Measurements from ENCODE around the gene REP15.
"Not testable (repeated sequence)": the region's sequence is repeated elsewhere in the genome, so short reads cannot be mapped to it uniquely, and the experiment has no call there.

REP15 gene

DNA sequence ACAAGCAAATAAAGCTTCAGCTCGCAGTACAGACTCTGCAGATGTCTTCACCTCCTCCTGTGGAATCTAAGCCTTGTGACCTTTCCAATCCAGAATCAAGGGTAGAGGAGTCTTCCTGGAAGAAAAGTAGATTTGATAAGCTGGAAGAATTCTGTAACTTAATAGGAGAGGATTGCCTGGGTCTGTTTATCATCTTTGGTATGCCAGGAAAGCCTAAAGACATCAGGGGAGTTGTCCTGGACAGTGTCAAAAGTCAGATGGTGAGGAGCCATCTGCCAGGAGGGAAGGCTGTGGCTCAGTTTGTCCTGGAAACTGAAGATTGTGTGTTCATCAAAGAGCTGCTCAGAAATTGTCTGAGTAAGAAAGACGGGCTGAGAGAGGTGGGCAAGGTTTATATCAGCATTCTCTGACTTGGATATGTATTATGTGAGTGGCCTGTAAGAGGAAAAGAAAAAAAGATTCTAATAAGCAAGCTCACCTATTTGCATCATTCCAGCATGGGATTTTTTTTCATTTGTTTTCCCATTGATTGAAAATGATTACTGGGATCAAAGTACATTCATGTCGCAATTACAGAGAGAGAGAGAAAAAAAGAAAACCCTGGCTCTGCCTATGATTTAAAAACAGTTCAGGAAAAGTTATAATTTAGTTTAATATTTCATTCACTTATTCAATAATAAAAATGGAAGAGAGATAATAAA, 767 bp downstream of the REP15 start:
- DNase-seq (ENCODE audit: low read depth in 2 of 2, low spot score in 1 of 2): no peak

DNA sequence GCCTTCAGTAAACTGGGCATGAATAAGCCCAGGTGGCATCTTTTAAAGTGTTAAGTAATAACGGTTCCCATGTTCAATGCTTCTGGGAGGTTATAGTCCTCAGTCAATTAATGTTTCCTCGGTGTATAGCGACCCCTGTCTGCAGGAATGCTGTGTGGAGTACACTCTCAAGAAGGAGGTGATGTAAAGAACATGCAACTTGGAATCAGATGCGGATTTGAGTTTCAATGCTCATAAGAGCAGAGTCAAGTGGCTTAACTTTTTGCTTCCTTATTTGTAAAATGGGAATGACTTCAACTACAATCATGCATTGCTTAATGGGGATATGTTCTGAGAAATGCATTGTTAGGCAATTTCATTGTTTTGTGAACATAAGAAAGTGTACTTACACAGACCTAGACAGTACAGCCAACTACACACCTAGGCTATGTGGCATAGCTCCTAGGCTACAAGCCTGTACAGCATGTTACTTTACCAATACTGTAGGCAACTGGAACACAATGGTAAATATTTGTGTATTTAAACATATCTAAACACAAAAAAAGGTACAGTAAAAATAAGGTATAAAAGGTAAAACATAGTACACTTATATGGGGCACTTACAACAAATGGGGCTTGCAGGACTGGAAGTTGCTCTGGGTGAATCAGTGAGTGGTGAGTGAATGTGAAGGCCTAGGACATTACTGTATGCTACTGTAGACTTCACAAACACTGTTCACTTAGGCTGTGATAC, 7.6 kb downstream of the REP15 start:
- DNase-seq (ENCODE audit: low read depth in 2 of 2, low spot score in 1 of 2): peak; percentile 23 to 54

GRCh38 chr12:27705263-27705662, 9.0 kb downstream of the REP15 start:
- DNase-seq (ENCODE audit: low read depth in 2 of 2, low spot score in 1 of 2): no peak

DNA sequence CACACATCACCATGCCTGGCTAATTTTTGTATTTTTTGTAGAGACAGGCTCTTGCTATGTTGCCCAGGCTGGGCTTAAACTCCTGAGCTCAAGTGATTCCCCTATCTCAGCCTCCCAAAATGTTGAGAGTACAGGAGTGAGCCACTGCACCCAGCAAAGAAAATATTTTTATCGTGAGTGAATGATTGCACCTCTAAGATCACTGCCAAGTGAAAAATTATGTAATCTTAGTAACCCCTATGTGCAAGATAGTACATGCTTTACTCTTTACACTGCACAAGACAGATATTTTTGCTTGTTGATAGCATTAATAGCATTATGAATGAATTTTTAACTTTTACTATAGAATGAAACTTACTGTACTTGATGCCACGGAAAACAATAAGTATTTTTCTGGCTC, 11.0 kb downstream of the REP15 start:
- no peak for DNase-seq (ENCODE audit: low read depth in 2 of 2, low spot score in 1 of 2)

DNA sequence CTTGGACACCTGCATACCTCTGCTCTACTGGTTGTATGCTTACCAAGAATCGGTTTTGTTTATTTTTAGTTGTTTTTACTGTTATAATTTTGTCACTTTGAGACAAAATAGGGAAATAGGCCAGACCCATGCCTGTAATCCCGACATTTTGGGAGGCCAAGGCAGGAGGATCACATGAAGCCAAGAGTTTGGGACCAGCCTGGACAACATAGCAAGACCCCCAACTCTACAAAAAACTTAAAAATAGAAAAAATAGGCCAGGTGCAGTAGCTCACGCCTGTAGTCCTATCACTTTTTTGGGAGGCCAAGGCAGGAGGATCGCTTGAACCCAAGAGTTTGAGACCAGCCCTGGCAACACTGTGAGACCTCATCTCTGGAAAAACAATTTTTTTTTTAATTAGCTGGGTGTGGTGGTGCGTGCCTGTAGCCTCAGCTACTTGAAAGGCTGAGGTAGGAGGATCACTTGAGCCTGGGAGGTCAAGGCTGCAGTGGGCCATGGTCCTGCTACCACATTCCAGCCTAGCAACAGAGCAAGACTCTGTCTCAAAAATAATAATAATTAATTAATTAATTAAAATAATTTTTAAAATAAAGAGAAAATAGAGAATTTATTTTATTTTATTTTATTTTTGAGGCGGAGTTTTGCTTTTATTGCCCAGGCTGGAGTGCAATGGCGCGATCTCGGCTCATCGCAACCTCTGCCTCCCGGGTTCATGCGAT, 13.1 kb downstream of the REP15 start:
- no peak for DNase-seq (ENCODE audit: low read depth in 2 of 2, low spot score in 1 of 2)

DNA sequence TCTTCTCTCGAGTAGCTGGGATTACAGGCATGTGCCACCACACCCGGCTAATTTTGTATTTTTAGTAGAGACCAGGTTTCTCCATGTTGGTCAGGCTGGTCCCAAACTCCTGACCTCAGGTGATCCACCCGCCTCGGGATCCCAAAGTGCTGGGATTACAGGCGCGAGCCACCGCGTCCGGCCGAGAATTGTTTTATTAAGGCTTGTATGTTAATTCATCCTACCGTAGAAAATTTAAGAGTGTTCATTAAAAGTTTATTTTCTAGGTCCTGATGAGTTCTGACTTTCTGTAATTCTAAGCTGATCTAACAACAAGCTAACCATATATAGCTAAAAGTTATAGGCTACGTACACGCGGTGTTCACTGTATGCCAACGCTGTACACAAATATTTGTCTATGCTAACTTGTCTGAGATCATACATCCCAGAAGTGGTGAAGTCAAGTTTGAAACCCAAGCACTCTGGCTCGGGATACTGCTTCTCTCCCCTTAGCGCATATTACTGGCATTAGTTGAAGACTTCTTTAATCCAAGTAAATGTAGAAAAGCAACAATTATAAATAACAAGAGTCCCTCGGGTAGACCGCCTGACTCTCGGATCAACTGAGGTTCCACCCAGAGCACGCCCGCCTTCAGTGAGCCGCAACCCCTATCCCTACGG, 13.8 kb downstream of the REP15 start:
- no peak for DNase-seq (ENCODE audit: low read depth in 2 of 2, low spot score in 1 of 2)

GRCh38 chr12:27710592-27711316, 14.5 kb downstream of the REP15 start, which contains the start of gene MRPS35:
Gene MRPS35 (plus strand): TSS chr12:27710832. CDS start chr12:27710844, 12 bp downstream.
- peak; percentile 69 to 75 for DNase-seq (ENCODE audit: low read depth in 2 of 2, low spot score in 1 of 2)

GRCh38 chr12:27711317-27711682, 15.1 kb downstream of the REP15 start:
- no peak for DNase-seq (ENCODE audit: low read depth in 2 of 2, low spot score in 1 of 2)

GRCh38 chr12:27711967-27712366, 15.7 kb downstream of the REP15 start:
- no peak for DNase-seq (ENCODE audit: low read depth in 2 of 2, low spot score in 1 of 2)

- no peak for DNase-seq (ENCODE audit: low read depth in 2 of 2, low spot score in 1 of 2)
These were observed 27.0 kb downstream of the REP15 start for GRCh38 chr12:27723212-27723611.

GRCh38 chr12:27730097-27730588, 33.9 kb downstream of the REP15 start:
- DNase-seq (ENCODE audit: low read depth in 2 of 2, low spot score in 1 of 2): no peak

GRCh38 chr12:27732281-27732680, 36.0 kb downstream of the REP15 start:
- no peak for DNase-seq (ENCODE audit: low read depth in 2 of 2, low spot score in 1 of 2)

DNA sequence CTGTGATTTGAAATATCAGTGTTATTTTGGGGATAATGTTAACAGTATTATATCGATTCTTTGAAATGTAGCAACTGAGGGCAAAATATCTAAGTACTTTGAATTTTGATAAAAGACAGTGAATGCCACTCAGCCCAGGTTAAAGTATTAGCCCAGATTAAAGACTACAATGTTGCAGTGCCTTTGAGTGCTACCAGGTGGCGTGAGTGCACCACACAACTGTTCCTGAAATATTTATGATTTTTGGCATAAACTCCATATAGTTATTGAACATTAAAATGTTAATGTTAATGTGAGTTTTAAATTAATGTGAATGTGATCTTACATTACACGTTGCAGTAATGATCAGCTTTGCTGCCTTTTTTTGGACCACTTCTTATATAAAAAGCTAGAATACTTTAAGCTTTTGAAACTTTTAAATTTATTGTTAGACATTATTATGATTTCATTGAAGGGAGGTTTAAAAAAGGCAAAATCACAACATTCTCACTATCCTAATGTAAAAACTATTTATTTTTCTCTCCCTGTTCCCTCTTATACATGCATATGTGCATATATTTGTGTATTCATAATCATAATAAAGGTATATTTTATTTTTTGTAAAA, 36.9 kb downstream of the REP15 start:
- DNase-seq (ENCODE audit: low read depth in 2 of 2, low spot score in 1 of 2): no peak

DNA sequence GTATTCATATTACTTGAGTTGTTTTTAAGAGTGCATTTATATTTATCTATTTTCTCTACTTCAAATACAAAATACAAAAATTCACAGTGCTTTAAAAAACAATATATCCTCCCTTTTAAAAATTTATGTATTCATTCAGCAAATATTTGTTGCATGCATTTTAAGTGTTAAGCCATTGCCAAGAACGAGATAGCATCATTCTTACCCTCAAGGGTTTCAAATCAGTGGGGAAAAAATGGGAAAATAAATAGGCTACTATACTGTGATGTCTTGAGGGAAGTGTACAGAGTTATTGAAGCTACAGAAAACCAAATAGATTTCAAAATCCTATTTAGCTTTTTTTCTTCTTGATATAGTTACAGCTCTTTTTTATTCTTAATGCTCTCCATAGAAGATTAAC, 37.5 kb downstream of the REP15 start:
- no peak for DNase-seq (ENCODE audit: low read depth in 2 of 2, low spot score in 1 of 2)

- not testable (repeated sequence) for DNase-seq (ENCODE audit: low read depth in 2 of 2, low spot score in 1 of 2)
These were observed 38.1 kb downstream of the REP15 start for GRCh38 chr12:27734321-27734720.

DNA sequence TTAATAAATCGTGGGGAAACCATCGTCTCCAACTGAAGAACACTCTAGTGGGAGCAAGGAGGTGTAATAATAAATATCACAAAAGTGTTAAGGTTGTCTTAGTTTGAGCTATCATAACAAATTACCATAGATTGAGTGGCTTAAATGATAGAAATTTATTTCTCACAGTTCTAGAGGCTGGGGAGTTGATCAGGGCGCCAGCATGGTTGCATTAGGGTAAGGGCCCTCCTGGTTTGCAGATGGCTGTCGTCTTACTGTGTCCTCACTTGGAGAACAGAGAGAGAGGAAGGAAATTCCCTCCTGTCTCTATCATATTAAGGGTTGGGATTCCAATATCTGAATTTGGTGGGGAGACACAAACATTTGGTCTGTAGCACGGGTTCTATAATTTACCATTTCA, 47.4 kb downstream of the REP15 start:
- no peak for DNase-seq (ENCODE audit: low read depth in 2 of 2, low spot score in 1 of 2)

DNA sequence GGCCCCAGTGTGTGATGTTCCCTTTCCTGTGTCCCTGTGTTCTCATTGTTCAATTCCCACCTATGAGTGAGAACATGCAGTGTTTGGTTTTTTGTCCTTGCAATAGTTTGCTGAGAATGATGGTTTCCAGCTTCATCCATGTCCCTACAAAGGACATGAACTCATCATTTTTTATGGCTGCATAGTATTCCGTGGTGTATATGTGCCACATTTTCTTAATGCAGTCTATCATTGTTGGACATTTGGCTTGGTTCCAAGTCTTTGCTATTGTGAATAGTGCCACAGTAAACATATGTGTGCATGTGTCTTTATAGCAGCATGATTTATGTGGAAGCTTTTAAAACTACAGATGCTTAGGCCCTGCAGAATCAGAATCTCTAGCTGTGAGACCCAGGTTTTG, 49.5 kb downstream of the REP15 start:
- not testable (repeated sequence) for DNase-seq (ENCODE audit: low read depth in 2 of 2, low spot score in 1 of 2)

Data from stimulated activated CD8-positive, alpha-beta memory T cell treated with anti-CD3 and anti-CD28 coated beads, Interleukin-4, amount 100 ng/mL, for 4 hours (primary cell).